T-cell (primary cell): ENCODE measurements around the gene BRAT1. TPM values are rescaled to one million over a fixed set of nuclear protein-coding genes. Genes with fewer than 3 reads are reported as not detected.
A peak's percentile ranks its signal among the peaks of the same experiment; 100 is the strongest.

ENCODE experiments used
- ATAC-seq, 4 experiments: fragments of 200-7000 bp in 3 of 4; fragments of 150-1000 bp in 1 of 4; cut with Tn5 transposase; replicated peaks in 1 of 4; 1 replicate in 3 of 4; 2 replicates in 1 of 4; pipeline ENCODE4 v1.10.0; 2021; ENCODE audit warnings: moderate library complexity in 3 of 4, mild to moderate bottlenecking in 2 of 4, moderate number of reproducible peaks in 1 of 4
- CTCF ChIA-PET, 2 donors: fragments of 300-600 bp; sonication (Branson Sonifier 250); formaldehyde crosslinking; loops; one replicate each; lab custom pipeline; 2022; ENCODE audit warnings: antibody characterized with exemption in 2 of 2; lab: Charles Lee
- POLR2A ChIA-PET, 2 donors: fragments of 300-600 bp; sonication (Branson Sonifier 250); formaldehyde crosslinking; loops; one replicate each; lab custom pipeline; 2022; ENCODE audit warnings: antibody characterized with exemption in 2 of 2; lab: Charles Lee
- DNase-seq, 35 experiments: peaks; one replicate each; pipeline versions ENCODE4 v3.0.0 to v3.0.0-alpha.2; 2013 to 2023
- H3K27ac ChIP-seq: one replicate; pipeline ENCODE4 v1.5.1; 2013; ENCODE audit warnings: low read length
- H3K27me3 ChIP-seq, 2 experiments: replicated peaks in 1 of 2; 1 replicate in 1 of 2; 2 replicates in 1 of 2; pipeline versions ENCODE4 v1.6.1 to v1.7.0; 2013; ENCODE audit warnings: low read length in 1 of 2, mixed read lengths in 1 of 2; ENCODE audit not compliant: control insufficient read depth in 2 of 2, insufficient read depth in 2 of 2; ENCODE audit errors: extremely low read depth in 1 of 2
- H3K36me3 ChIP-seq, 2 donors: 1 replicate in 1 of 2; 2 replicates in 1 of 2; pipeline versions ENCODE4 v1.6.1 to v1.7.0; 2013; ENCODE audit warnings: low read length in 1 of 2; ENCODE audit not compliant: control insufficient read depth in 2 of 2, insufficient read depth in 1 of 2; ENCODE audit errors: extremely low read depth in 1 of 2
- H3K4me1 ChIP-seq, 2 experiments: 1 replicate in 1 of 2; 2 replicates in 1 of 2; pipeline versions ENCODE4 v1.6.1 to v1.7.0; 2013; ENCODE audit warnings: low read length in 2 of 2, mixed read lengths in 1 of 2; ENCODE audit not compliant: insufficient read depth in 2 of 2, control insufficient read depth in 1 of 2; ENCODE audit errors: extremely low read depth in 1 of 2
- H3K4me3 ChIP-seq, 2 donors: 1 replicate in 1 of 2; 2 replicates in 1 of 2; pipeline versions ENCODE4 v1.5.1 to v1.7.0; 2013; ENCODE audit warnings: mild to moderate bottlenecking in 2 of 2, low read length in 1 of 2, moderate library complexity in 1 of 2; ENCODE audit not compliant: control insufficient read depth in 1 of 2; ENCODE audit errors: extremely low read depth in 1 of 2
- H3K9me3 ChIP-seq: 2 replicates; pipeline ENCODE4 v1.7.0; 2013
- H3K27ac Mint-ChIP-seq, 2 donors: one replicate each; pipeline ENCODE4 v1.8.0; 2020 to 2021; ENCODE audit warnings: mild to moderate bottlenecking in 2 of 2, mixed read lengths in 2 of 2
- H3K27me3 Mint-ChIP-seq, 2 donors: one replicate each; pipeline ENCODE4 v1.8.0; 2021 to 2022; ENCODE audit warnings: mixed read lengths in 2 of 2
- H3K36me3 Mint-ChIP-seq: one replicate; pipeline ENCODE4 v1.8.0; 2021; ENCODE audit warnings: mixed read lengths
- H3K4me1 Mint-ChIP-seq, 3 donors: one replicate each; pipeline ENCODE4 v1.8.0; 2020 to 2022; ENCODE audit warnings: mixed read lengths in 3 of 3, mild to moderate bottlenecking in 1 of 3
- H3K4me3 Mint-ChIP-seq, 3 donors: one replicate each; pipeline ENCODE4 v1.8.0; 2020 to 2022; ENCODE audit warnings: mild to moderate bottlenecking in 3 of 3, mixed read lengths in 3 of 3, moderate library complexity in 3 of 3
- H3K9me3 Mint-ChIP-seq, 3 donors: one replicate each; pipeline ENCODE4 v1.8.0; 2020 to 2022; ENCODE audit warnings: mixed read lengths in 3 of 3
- WGBS: methylation state at CpG from one replicate; pipeline ENCODE4 v1.1.5; 2013; ENCODE audit warnings: missing lambda C conversion rate; ENCODE audit not compliant: insufficient coverage; 5-methylcytosine and 5-hydroxymethylcytosine counted together
- total RNA-seq, 35 experiments: library from RNA in 6 of 35; stranded (reverse) in 6 of 35; fragments of 120-200 nt in 1 of 35; gene quantifications; one replicate each; pipeline versions ENCODE4 v1.2.1 to v1.2.4 and lab custom pipeline; 2013 to 2026

BRAT1 gene
- total RNA-seq, 5 donors from 2014 or later (not counting 1 experiment from before 2014, with no cell fraction given): 23.6 to 46.2 (median 43.1) TPM

DNA sequence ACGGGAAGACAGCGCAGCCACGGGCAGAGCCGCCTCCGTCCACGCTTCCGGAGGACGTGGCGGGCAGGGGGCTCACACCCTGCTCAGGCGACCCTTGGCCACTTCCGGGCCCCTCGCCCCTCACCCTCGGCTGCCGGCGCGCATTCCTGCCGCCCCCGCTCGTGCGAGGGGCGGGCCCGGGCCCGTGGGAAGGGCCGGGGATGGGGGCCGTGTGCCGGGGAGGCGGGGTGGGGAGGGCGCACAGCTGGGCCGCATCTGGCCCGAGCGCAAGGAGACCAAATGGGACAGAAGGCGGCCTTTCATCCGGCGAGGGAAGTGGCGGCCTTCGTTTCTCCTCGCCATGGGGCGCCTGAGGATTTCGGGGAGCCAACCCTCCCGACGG lies 36.6 kb downstream of the BRAT1 start:
- POLR2A ChIA-PET: no interaction called here
- H3K4me3 ChIP-seq: peak overlapping the region; percentile 29 to 50

DNA sequence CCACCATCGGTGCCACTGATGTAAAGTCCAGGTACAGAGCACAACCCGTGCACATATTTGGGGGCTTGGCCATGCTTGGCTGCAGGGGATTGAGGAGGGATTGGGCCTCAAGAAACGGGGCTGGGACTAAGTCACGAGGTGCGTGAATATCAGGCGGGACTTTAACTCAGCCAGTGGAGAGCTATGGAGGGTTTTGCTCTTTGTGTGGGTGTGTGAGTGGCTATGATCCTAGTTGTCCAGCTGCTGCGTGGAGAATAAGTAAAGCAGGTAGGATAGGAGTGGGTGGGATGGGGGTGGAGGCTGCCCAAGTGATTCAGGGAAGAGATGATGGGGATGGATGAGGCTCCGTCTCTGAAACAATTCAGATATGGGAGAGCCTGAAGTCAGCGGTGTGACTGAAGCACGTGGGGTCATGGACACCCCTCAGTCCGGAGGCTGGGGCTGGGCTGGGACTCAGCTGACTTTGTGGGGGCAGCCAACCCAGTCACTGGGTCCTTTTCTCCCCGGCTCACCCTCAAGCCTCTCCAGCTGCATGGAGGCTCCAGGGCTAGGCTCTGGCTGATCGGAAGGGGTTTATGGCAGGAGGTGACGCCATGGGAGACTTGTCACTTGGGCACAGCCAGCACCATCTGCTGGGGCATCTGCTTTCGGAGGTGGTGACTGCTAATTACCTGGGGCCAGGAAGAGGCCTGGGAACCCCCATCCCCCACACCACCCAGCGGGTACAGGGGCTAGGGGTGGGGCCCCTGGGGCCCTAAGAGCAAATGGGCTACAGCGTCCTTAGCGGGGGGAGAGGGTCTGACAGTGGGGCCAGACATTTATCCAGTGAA lies 37.4 kb downstream of the BRAT1 start:
- no peak overlapping the region for H3K4me3 ChIP-seq

More for the DNA sequence above, 36.6 kb downstream of the BRAT1 start:
- no peaks in the 10 kb centered on the region for H3K27me3 Mint-ChIP-seq
- DNase-seq: no peak
- H3K36me3 ChIP-seq: peaks cover 0 to 2% of the 10 kb centered on the region in 2 donors
- H3K4me3 Mint-ChIP-seq: peak overlapping the region; percentile 72 to 78 (median 74)
- peaks cover 13% of the 10 kb centered on the region for H3K36me3 Mint-ChIP-seq
- no peak for ATAC-seq
- WGBS: 4% methylated on average over 34 of the region's 41 CpGs
- H3K4me1 Mint-ChIP-seq: peaks cover 21 to 35% (median 34%) of the 10 kb centered on the region in 3 donors
- H3K27ac ChIP-seq: peak overlapping the region; percentile 25
- H3K9me3 ChIP-seq: no peaks in the 10 kb centered on the region
- no peaks in the 10 kb centered on the region for H3K27me3 ChIP-seq
- no peaks in the 10 kb centered on the region for H3K9me3 Mint-ChIP-seq
- peak overlapping the region; percentile 64 to 78 for H3K27ac Mint-ChIP-seq
- CTCF ChIA-PET: no interaction called here
- peaks cover 10 to 47% of the 10 kb centered on the region in 2 experiments for H3K4me1 ChIP-seq

DNA sequence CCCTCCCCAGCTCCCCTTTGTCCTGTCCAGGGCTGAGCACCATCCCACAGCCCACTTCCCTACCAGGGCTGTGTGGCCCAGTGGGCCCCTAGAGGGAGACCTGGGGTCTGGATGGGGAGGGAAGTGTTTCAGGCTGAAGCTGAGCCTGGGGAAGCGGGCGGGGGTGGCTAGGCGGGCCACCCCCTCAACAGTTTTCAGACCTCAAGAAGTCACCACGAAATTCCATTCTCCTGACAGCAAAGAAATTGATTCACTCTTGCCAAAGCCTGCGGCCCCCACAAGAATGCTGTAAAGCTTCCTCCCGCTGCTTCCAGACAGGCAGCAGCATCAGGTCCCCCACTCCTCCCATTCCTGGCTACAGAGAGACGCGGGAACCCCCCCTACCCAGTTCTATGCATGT lies 38.3 kb downstream of the BRAT1 start:
- H3K36me3 ChIP-seq: no peaks in the 10 kb centered on the region
- ATAC-seq (no peak), DNase-seq (no peak)
- H3K9me3 ChIP-seq: no peaks in the 10 kb centered on the region
- Mint-ChIP-seq H3K36me3 (peaks cover 8% of the 10 kb centered on the region), H3K9me3 (no peaks in the 10 kb centered on the region), H3K27me3 (no peaks in the 10 kb centered on the region), H3K4me3 (peak overlapping the region in 1 of 3 donors; percentile 72), H3K27ac (peak overlapping the region; percentile 11 to 81), H3K4me1 (peaks cover 31 to 39% (median 38%) of the 10 kb centered on the region in 3 donors)
- ChIA-PET CTCF (no interaction called here), POLR2A (no interaction called here)
- no peaks in the 10 kb centered on the region for H3K27me3 ChIP-seq
- H3K4me3 ChIP-seq: no peak overlapping the region
- WGBS: 78% methylated on average over 6 of the region's 8 CpGs
- H3K27ac ChIP-seq: no peak overlapping the region
- peaks cover 12 to 47% of the 10 kb centered on the region in 2 experiments for H3K4me1 ChIP-seq

More for the DNA sequence above, 37.4 kb downstream of the BRAT1 start:
- H3K27me3 Mint-ChIP-seq: no peaks in the 10 kb centered on the region
- H3K36me3 Mint-ChIP-seq: peaks cover 12% of the 10 kb centered on the region
- Histone ChIP-seq H3K27me3 (no peaks in the 10 kb centered on the region), H3K4me1 (peaks cover 8 to 47% of the 10 kb centered on the region in 2 experiments), H3K9me3 (no peaks in the 10 kb centered on the region), H3K36me3 (no peaks in the 10 kb centered on the region), H3K27ac (no peak overlapping the region)
- ATAC-seq (no peak), DNase-seq (no peak)
- no peaks in the 10 kb centered on the region for H3K9me3 Mint-ChIP-seq
- ChIA-PET POLR2A (no interaction called here), CTCF (no interaction called here)
- peaks cover 25 to 37% (median 35%) of the 10 kb centered on the region in 3 donors for H3K4me1 Mint-ChIP-seq
- H3K4me3 Mint-ChIP-seq: peak overlapping the region; percentile 66 to 78 (median 72)
- peak overlapping the region; percentile 61 to 81 for H3K27ac Mint-ChIP-seq
- WGBS: 92% methylated on average over 15 of the region's 18 CpGs

DNA sequence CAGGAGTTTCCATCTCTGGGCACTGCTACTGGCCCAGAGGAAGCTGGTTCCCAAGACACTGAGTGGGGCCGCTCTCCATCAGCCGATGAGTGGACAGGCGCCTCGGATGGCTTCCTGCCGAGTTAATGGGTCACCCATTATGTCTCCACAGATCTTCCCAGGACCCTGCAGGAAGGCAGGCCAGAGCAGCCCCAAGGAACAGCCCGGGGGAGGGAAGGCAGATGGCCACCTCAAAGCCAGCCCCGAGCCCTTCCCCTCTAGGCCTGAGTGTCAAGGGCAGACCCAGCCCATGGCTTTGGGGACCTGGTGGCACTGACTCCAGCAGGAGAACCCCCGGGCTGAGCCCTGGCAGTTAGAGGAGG lies 39.1 kb downstream of the BRAT1 start:
- no peak for DNase-seq
- 100% methylated on average over 4 of the region's 8 CpGs for WGBS
- CTCF ChIA-PET: no interaction called here
- H3K4me3 Mint-ChIP-seq: no peak overlapping the region
- no peak for ATAC-seq
- H3K9me3 Mint-ChIP-seq: no peaks in the 10 kb centered on the region
- Histone ChIP-seq H3K4me3 (no peak overlapping the region), H3K36me3 (no peaks in the 10 kb centered on the region), H3K27ac (no peak overlapping the region), H3K27me3 (no peaks in the 10 kb centered on the region), H3K4me1 (peaks cover 14 to 47% of the 10 kb centered on the region in 2 experiments), H3K9me3 (no peaks in the 10 kb centered on the region)
- H3K27ac Mint-ChIP-seq: peak overlapping the region in 1 of 2 donors; percentile 4
- H3K36me3 Mint-ChIP-seq: peaks cover 4% of the 10 kb centered on the region
- POLR2A ChIA-PET: no interaction called here
- peaks cover 30 to 42% (median 40%) of the 10 kb centered on the region in 3 donors for H3K4me1 Mint-ChIP-seq
- no peaks in the 10 kb centered on the region for H3K27me3 Mint-ChIP-seq

DNA sequence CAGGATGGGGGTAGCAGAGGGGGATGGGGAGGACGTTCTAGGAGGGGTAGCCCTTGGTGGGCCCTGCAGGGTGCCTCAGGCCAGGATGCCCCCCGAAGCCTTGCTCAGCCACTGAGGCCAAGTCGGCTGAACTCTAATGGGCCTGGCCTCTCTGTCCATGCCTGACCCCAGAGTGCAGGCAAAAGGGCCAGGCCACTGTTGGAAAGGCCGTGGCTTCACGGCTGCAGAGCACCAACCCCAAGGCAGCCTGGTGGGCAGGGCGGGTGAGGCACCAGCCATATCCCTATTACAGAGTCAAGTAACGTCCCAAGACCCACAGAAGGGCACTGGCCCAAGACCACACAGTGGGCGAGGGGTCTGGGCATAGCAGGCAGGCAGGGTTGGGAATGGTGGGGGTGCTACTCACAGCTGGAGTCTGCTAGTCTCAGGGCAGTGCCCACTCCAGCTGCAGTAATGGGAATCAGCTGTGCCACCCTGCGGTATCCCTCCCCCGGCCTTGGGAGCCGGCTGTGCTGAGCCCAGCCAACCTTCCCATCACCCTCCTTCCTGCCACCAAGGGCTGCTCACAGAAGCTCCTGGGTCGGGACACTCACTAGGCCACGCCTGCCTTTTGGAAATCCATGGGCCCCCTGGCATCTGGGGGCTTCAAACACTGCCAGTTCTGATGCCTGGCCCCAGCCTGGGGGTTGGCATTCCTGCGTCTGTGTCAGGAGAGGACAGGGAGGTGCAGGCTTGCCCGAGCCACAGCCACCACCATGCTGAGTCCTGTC lies 39.7 kb downstream of the BRAT1 start:
- DNase-seq: peak in 1 of 35 experiments; percentile 0
- POLR2A ChIA-PET: no interaction called here
- no peak for ATAC-seq
- Mint-ChIP-seq H3K36me3 (peaks cover under 1% of the 10 kb centered on the region), H3K27me3 (no peaks in the 10 kb centered on the region), H3K9me3 (no peaks in the 10 kb centered on the region), H3K27ac (peak overlapping the region in 1 of 2 donors; percentile 48), H3K4me3 (no peak overlapping the region), H3K4me1 (peaks cover 30 to 47% (median 45%) of the 10 kb centered on the region in 3 donors)
- WGBS: 94% methylated on average over 11 of the region's 15 CpGs
- Histone ChIP-seq H3K9me3 (no peaks in the 10 kb centered on the region), H3K27ac (no peak overlapping the region), H3K4me3 (no peak overlapping the region), H3K36me3 (no peaks in the 10 kb centered on the region), H3K4me1 (peaks cover 19 to 52% of the 10 kb centered on the region in 2 experiments), H3K27me3 (no peaks in the 10 kb centered on the region)
- CTCF ChIA-PET: no interaction called here
